HCT116 (cell line): ENCODE measurements around the gene KDM6B. TPM values are rescaled to one million over a fixed set of nuclear protein-coding genes. Genes with fewer than 3 reads are reported as not detected.

Experiments
- ATAC-seq: fragments of 200-7000 bp; cut with Tn5 transposase; 2 replicates; pipeline ENCODE4 v1.9.1; 2020; ENCODE audit warnings: mild to moderate bottlenecking, moderate library complexity
- BruUV-seq: library from RNA; stranded (reverse); fragments of 400-500 nt; replicated peaks from 2 replicates; lab custom pipeline; 2021; lab: Mats Ljungman, UMichigan
- CTCF ChIA-PET: fragments of 300-600 bp; sonication (Branson Sonifier 250); formaldehyde crosslinking; loops from one replicate; lab custom pipeline; 2021; ENCODE audit warnings: antibody characterized with exemption; lab: Charles Lee
- POLR2A ChIA-PET: fragments of 300-600, 350-600 bp; sonication (Branson Sonifier 250); formaldehyde crosslinking; loops from one replicate; lab custom pipeline; 2021; ENCODE audit warnings: antibody characterized with exemption; lab: Charles Lee
- RAD21 ChIA-PET, 2 experiments: fragments of 300-600 bp; sonication (Branson Sonifier 250); formaldehyde crosslinking; loops; one replicate each; lab custom pipeline; 2023; ENCODE audit warnings: low total read pairs in 2 of 2; ENCODE audit not compliant: uncharacterized antibody in 2 of 2, unreplicated experiment in 2 of 2, low non-redundant PET in 1 of 2; lab: Charles Lee
- DNase-seq: peaks from one replicate; pipeline ENCODE4 v3.0.0-alpha.2; 2010; ENCODE audit warnings: low read depth, low spot score
- H2AFZ ChIP-seq: fragments of 200-600 bp; shearing (Covaris generic), sonication (generic); 2 replicates; pipeline ENCODE4 v1.6.1; 2017; ENCODE audit warnings: low read depth, mixed run types, mixed read lengths, antibody characterized with exemption, low read length; ENCODE audit not compliant: poor library complexity, severe bottlenecking
- H3K27ac ChIP-seq: 2 replicates; pipeline ENCODE4 v1.5.1; 2012; ENCODE audit warnings: low read depth, low read length
- H3K27me3 ChIP-seq: fragments of 200-600 bp; sonication (generic); 2 replicates; pipeline ENCODE4 v1.6.1; 2016; ENCODE audit warnings: mixed run types, low read length, mixed read lengths; ENCODE audit not compliant: insufficient read depth
- H3K36me3 ChIP-seq, 2 experiments: fragments of 200-500 bp in 1 of 2; fragments of 200-600 bp in 1 of 2; sonication (Bioruptor generic) in 1 of 2; sonication (generic) in 1 of 2; 2 replicates each; pipeline versions ENCODE4 v1.5.1 to v1.6.1; 2014 to 2016; ENCODE audit warnings: low read length in 2 of 2, inconsistent platforms in 1 of 2, mixed read lengths in 1 of 2, mixed run types in 1 of 2; ENCODE audit not compliant: insufficient read depth in 2 of 2, control insufficient read depth in 1 of 2
- H3K4me1 ChIP-seq, 2 experiments: fragments of 200-600 bp in 1 of 2; sonication (generic) in 1 of 2; 2 replicates each; pipeline versions ENCODE4 v1.5.1 to v1.6.1; 2012 to 2017; ENCODE audit warnings: low read length in 2 of 2, inconsistent platforms in 1 of 2, mild to moderate bottlenecking in 1 of 2, mixed read lengths in 1 of 2, mixed run types in 1 of 2, moderate library complexity in 1 of 2; ENCODE audit not compliant: insufficient read depth in 2 of 2, control insufficient read depth in 1 of 2
- H3K4me2 ChIP-seq: fragments of 200-600 bp; sonication (generic); 2 replicates; pipeline ENCODE4 v1.6.1; 2017; ENCODE audit warnings: mixed run types, low read length, mixed read lengths
- H3K4me3 ChIP-seq, 2 experiments: fragments of 200-600 bp in 1 of 2; sonication (generic) in 1 of 2; replicated peaks in 1 of 2; 2 replicates each; pipeline ENCODE4 v1.5.1; 2011 to 2016; ENCODE audit warnings: low read length in 2 of 2, control low read depth in 1 of 2, low read depth in 1 of 2, mild to moderate bottlenecking in 1 of 2, mixed read lengths in 1 of 2, mixed run types in 1 of 2
- H3K79me2 ChIP-seq: fragments of 200-600 bp; sonication (generic); 2 replicates; pipeline ENCODE4 v1.6.1; 2017; ENCODE audit warnings: mild to moderate bottlenecking, mixed run types, low read length, moderate library complexity, mixed read lengths; ENCODE audit not compliant: insufficient read depth
- H3K9ac ChIP-seq: fragments of 200-600 bp; sonication (generic); 2 replicates; pipeline ENCODE4 v1.6.1; 2016; ENCODE audit warnings: low read length, mixed read lengths
- H3K9me2 ChIP-seq: fragments of 200-600 bp; sonication (generic), shearing (Covaris generic); 2 replicates; pipeline ENCODE4 v1.6.1; 2017; ENCODE audit warnings: mixed run types, mild to moderate bottlenecking, moderate library complexity; ENCODE audit not compliant: insufficient read depth
- H3K9me3 ChIP-seq, 2 experiments: fragments of 200-500 bp in 1 of 2; fragments of 200-600 bp in 1 of 2; sonication (Bioruptor generic) in 1 of 2; sonication (generic) in 1 of 2; 2 replicates each; pipeline ENCODE4 v1.6.1; 2014 to 2017; ENCODE audit warnings: low read length in 2 of 2, mixed read lengths in 2 of 2, inconsistent platforms in 1 of 2, low read depth in 1 of 2, mild to moderate bottlenecking in 1 of 2, mixed run types in 1 of 2, moderate library complexity in 1 of 2; ENCODE audit not compliant: control insufficient read depth in 1 of 2, insufficient read depth in 1 of 2
- H4K20me1 ChIP-seq: fragments of 200-600 bp; sonication (generic), shearing (Covaris generic); 2 replicates; pipeline ENCODE4 v1.6.1; 2017; ENCODE audit warnings: mixed run types, mild to moderate bottlenecking, moderate library complexity; ENCODE audit not compliant: insufficient read depth
- ATF3 ChIP-seq: IDR thresholded peaks from 2 replicates; pipeline ENCODE4 v1.6.1; 2012
- CEBPB ChIP-seq: IDR thresholded peaks from 2 replicates; pipeline ENCODE4 v1.6.1; 2012; ENCODE audit warnings: low read depth
- CTCF ChIP-seq, 3 experiments: fragments of 200-600 bp in 1 of 3; sonication (generic) in 1 of 3; IDR thresholded peaks in 2 of 3; conservative IDR thresholded peaks in 1 of 3; 2 replicates each; pipeline ENCODE4 v1.5.1; 2012 to 2017; ENCODE audit warnings: low read depth in 2 of 3, low read length in 2 of 3, antibody characterized with exemption in 1 of 3, borderline replicate concordance in 1 of 3, control low read depth in 1 of 3, mild to moderate bottlenecking in 1 of 3, mixed read lengths in 1 of 3, mixed run types in 1 of 3, moderate library complexity in 1 of 3; ENCODE audit not compliant: insufficient read depth in 1 of 3
- REST ChIP-seq: IDR thresholded peaks from 2 replicates; pipeline ENCODE4 v1.6.1; 2012; ENCODE audit warnings: low read depth
- SRF ChIP-seq: IDR thresholded peaks from 2 replicates; pipeline ENCODE4 v1.6.1; 2012; ENCODE audit warnings: low read depth
- YY1 ChIP-seq: IDR thresholded peaks from 2 replicates; pipeline ENCODE4 v1.6.1; 2011; ENCODE audit warnings: low read length, low read depth, moderate library complexity, mild to moderate bottlenecking; ENCODE audit not compliant: insufficient replicate concordance; ENCODE audit errors: extremely low read depth
- intact Hi-C: fragments of 100-400 bp; cut with micrococcal nuclease; formaldehyde crosslinking; loops from 2 replicates; pipeline ENCODE4 v1.10.0; 2022
- total RNA-seq: library from RNA; stranded (reverse); gene quantifications from one replicate; pipeline ENCODE4 v1.2.1, GENCODE V29; 2021; ENCODE audit not compliant: unreplicated experiment

KDM6B gene
- total RNA-seq, 1 experiment from 2014 or later, result 42.1 TPM

GRCh38 chr17:7852919-7853690 lies 19.1 kb downstream of the KDM6B start:
- Histone ChIP-seq H3K36me3 (peaks cover 18 to 27% of the 10 kb centered on the region in 2 experiments), H3K9me3 (no peaks in the 10 kb centered on the region), H4K20me1 (no peaks in the 10 kb centered on the region), H3K4me3 (no peak overlapping the region), H3K27me3 (no peaks in the 10 kb centered on the region), H3K4me2 (no peak overlapping the region), H3K4me1 (peaks cover 20 to 43% of the 10 kb centered on the region in 2 experiments), H3K9ac (no peak overlapping the region), H2AFZ (no peak overlapping the region), H3K79me2 (peaks cover 42% of the 10 kb centered on the region), H3K27ac (no peak overlapping the region), H3K9me2 (no peaks in the 10 kb centered on the region)
- no peak for ATAC-seq
- no peak for DNase-seq
- no peak for TF ChIP-seq SRF
- no peak for TF ChIP-seq REST
- no peak for TF ChIP-seq ATF3
- no peak for TF ChIP-seq YY1
- no peak for TF ChIP-seq CTCF (IDR thresholded peaks at IDR 0.05 in 2 of 3, conservative IDR thresholded peaks at IDR 0.05 in 1 of 3; ENCODE audit: borderline replicate concordance in 1 of 3, insufficient read depth in 1 of 3, low read depth in 2 of 3, low read length in 2 of 3)
- TF ChIP-seq CEBPB, result no peak
- ChIA-PET POLR2A (no interaction called here), RAD21 (no interaction called here), CTCF (interaction anchor here (0.5 kb wide), 1 partner anchor 27 kb away, joined by 3 read pairs; no protein-coding TSS in a partner anchor)
- BruUV-seq, result no TSS peak
- intact Hi-C loops, result no loop called here
